GM12891 (cell line): ENCODE data around the gene CABLES2.

Experiments
- DNase-seq: peaks from one replicate; pipeline ENCODE4 v3.0.0; 2011; ENCODE audit warnings: low spot score; ENCODE audit not compliant: insufficient read length
- FAIRE-seq: peaks from 2 replicates; lab custom pipeline; 2011; peaks lifted over from hg19 to GRCh38; lab: Jason Lieb, UNC
- PAX5 ChIP-seq: IDR thresholded peaks from 2 replicates; pipeline ENCODE4 v1.6.1; 2011; ENCODE audit warnings: low read length, moderate library complexity, mild to moderate bottlenecking; ENCODE audit not compliant: insufficient read depth, severe bottlenecking
- POLR2A ChIP-seq: IDR thresholded peaks from 2 replicates; pipeline ENCODE4 v1.6.1; 2011; ENCODE audit warnings: low read depth, low read length, control low read depth
- POLR2AphosphoS5 ChIP-seq: IDR thresholded peaks from 2 replicates; pipeline ENCODE4 v1.6.1; 2011; ENCODE audit warnings: low read depth, low read length, control low read depth
- POU2F2 ChIP-seq: IDR thresholded peaks from 2 replicates; pipeline ENCODE4 v1.6.1; 2011; ENCODE audit warnings: low read depth, mild to moderate bottlenecking, control low read depth, low read length, moderate library complexity
- SPI1 ChIP-seq: IDR thresholded peaks from 2 replicates; pipeline ENCODE4 v1.6.1; 2011; ENCODE audit warnings: low read depth, low read length, control low read depth
- TAF1 ChIP-seq: IDR thresholded peaks from 2 replicates; pipeline ENCODE4 v1.6.1; 2011; ENCODE audit warnings: low read depth, low read length, control low read depth

Gene CABLES2

DNA sequence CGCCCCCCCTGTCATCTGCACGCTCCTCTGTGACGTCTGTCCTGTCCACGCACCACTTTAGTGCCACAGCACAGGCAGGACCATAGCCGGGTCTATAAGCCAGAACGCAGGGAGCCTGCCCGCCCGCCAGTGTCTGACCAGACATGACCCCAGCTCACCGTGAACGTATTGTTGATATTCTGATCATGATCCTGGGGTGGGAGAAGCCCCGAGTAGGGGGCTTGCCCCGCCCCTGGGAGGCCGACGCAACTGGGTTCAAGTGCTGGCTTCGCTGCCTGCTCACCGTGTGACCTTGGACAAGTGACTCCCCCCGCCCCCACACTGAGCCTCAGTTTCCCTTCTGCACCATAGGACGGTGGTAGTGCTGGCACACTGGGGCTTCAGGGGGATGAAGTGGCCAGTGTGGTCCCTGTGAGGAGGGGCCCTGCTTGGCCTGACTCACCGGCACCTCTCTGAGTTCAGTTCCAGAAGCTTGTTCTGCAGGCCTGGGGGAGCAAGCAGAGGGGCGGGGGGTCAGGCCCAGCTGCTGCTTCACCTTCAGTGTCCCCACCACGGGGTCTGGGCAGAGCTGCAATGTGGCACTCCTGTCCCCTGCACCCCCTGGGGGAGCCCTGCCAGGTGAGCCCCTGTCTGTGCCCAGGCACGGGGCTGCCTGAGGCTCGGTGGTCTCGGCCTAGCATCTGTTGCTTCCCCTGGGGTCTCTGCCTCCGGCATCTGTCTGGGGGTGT is 11.1 kb upstream of the CABLES2 start:
- DNase-seq = no peak
- no peak for FAIRE-seq
- TF ChIP-seq POLR2AphosphoS5 = no peak
- no peak for TF ChIP-seq TAF1
- no peak for TF ChIP-seq POU2F2
- no peak for TF ChIP-seq PAX5

GRCh38 chr20:62416651-62417637 is 9.9 kb upstream of the CABLES2 start:
- FAIRE-seq = no peak
- DNase-seq = no peak
- TF ChIP-seq SPI1 (no peak), POLR2AphosphoS5 (no peak), PAX5 (no peak), TAF1 (no peak), POU2F2 (no peak)

DNA sequence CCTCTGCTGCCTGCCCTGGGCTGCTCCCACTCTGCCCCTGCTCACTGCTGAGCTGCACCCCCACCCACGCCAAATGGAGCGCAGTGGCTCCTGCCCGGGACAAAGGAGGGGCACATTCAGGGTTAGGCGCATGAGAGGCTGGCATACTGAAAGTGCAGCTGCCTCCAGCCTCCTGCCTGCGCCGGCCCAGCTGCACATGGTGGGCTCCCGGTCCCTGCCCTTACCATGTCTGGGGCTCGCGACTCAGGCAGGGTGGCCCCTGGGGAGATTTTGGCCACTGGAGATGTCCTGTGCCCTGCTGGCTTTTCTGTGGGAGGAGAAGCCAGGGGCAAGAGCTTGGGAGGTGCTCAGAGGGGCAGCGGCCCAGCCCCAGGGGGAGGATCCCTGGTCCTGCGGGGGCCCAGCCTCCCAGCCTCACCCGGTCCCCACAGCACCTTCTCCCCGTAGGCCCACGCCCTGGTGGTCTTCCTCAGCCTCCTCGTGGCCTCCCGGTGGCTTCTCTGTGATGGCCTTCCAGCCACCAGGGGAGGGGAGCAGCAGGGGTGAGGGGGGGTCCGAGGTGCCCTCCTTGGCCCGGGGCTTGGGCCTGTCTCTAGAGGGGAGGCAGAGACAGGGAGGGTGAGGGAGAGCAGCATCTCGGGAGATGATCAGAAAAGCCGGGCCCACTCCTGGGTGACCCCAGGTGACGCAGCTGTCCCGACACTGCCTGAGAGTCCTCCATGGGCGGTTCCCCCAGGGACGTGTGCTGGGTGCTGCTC is 8.4 kb upstream of the CABLES2 start:
- no peak for FAIRE-seq

GRCh38 chr20:62413896-62414481 is 6.9 kb upstream of the CABLES2 start:
- no peak for FAIRE-seq
- TF ChIP-seq POU2F2 = no peak
- no peak for TF ChIP-seq TAF1
- TF ChIP-seq PAX5 = no peak
- no peak for TF ChIP-seq POLR2AphosphoS5
- TF ChIP-seq POLR2A = no peak
- TF ChIP-seq SPI1 = no peak
- no peak for DNase-seq

More for the DNA sequence above, 8.4 kb upstream of the CABLES2 start:
- DNase-seq = no peak
- TF ChIP-seq SPI1 (no peak), PAX5 (no peak), POLR2A (no peak), POLR2AphosphoS5 (no peak), POU2F2 (no peak), TAF1 (no peak)

GRCh38 chr20:62413025-62413570 is 6.0 kb upstream of the CABLES2 start:
- DNase-seq = no peak
- no peak for TF ChIP-seq POLR2AphosphoS5
- no peak for TF ChIP-seq TAF1
- TF ChIP-seq POU2F2 = no peak
- TF ChIP-seq PAX5 = no peak
- TF ChIP-seq SPI1 = no peak
- no peak for TF ChIP-seq POLR2A
- no peak for FAIRE-seq

GRCh38 chr20:62412194-62413024 is 5.3 kb upstream of the CABLES2 start:
- FAIRE-seq (no peak), DNase-seq (no peak)
- TF ChIP-seq POU2F2 (no peak), SPI1 (no peak), TAF1 (no peak), PAX5 (no peak), POLR2AphosphoS5 (no peak), POLR2A (no peak)

GRCh38 chr20:62411479-62412193 is 4.6 kb upstream of the CABLES2 start:
- DNase-seq (no peak), FAIRE-seq (no peak)
- TF ChIP-seq POU2F2 (no peak), POLR2AphosphoS5 (no peak), PAX5 (no peak), TAF1 (no peak), POLR2A (no peak), SPI1 (no peak)
